Right kidney (tissue), 9 donors: Measurements from ENCODE around the gene WDR82.
A peak's percentile ranks its signal among the peaks of the same experiment; 100 is the strongest.

Experiments
- DNase-seq: peaks from one replicate; pipeline ENCODE4 v3.0.0-alpha.2; 2016
- long read RNA-seq, 8 donors: transcript quantifications; one replicate each; lab custom pipeline, GENCODE V29; 2026

WDR82 gene, protein sequence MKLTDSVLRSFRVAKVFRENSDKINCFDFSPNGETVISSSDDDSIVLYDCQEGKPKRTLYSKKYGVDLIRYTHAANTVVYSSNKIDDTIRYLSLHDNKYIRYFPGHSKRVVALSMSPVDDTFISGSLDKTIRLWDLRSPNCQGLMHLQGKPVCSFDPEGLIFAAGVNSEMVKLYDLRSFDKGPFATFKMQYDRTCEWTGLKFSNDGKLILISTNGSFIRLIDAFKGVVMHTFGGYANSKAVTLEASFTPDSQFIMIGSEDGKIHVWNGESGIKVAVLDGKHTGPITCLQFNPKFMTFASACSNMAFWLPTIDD
- long read RNA-seq, donor 1, full-length matches to known transcripts: 16 of 16 reads
- long read RNA-seq, donor 1, partial matches to known transcripts: 0 of 16 reads
- long read RNA-seq, donor 1, other reads (novel, unspliced or antisense): 0 of 16 reads
- long read RNA-seq, donor 2, full-length matches to known transcripts: 7 of 7 reads
- long read RNA-seq, donor 2, partial matches to known transcripts: 0 of 7 reads
- long read RNA-seq, donor 2, other reads (novel, unspliced or antisense): 0 of 7 reads
- long read RNA-seq, donor 3, full-length matches to known transcripts: 11 of 11 reads
- long read RNA-seq, donor 3, partial matches to known transcripts: 0 of 11 reads
- long read RNA-seq, donor 3, other reads (novel, unspliced or antisense): 0 of 11 reads
- long read RNA-seq, donor 4, full-length matches to known transcripts: 14 of 14 reads
- long read RNA-seq, donor 4, partial matches to known transcripts: 0 of 14 reads
- long read RNA-seq, donor 4, other reads (novel, unspliced or antisense): 0 of 14 reads
- long read RNA-seq, donor 5, full-length matches to known transcripts: 13 of 13 reads
- long read RNA-seq, donor 5, partial matches to known transcripts: 0 of 13 reads
- long read RNA-seq, donor 5, other reads (novel, unspliced or antisense): 0 of 13 reads
- long read RNA-seq, donor 6, full-length matches to known transcripts: 13 of 18 reads
- long read RNA-seq, donor 6, partial matches to known transcripts: 5 of 18 reads
- long read RNA-seq, donor 6, other reads (novel, unspliced or antisense): 0 of 18 reads
- long read RNA-seq, donor 7, full-length matches to known transcripts: 31 of 40 reads
- long read RNA-seq, donor 7, partial matches to known transcripts: 9 of 40 reads
- long read RNA-seq, donor 7, other reads (novel, unspliced or antisense): 0 of 40 reads
- long read RNA-seq, donor 8, full-length matches to known transcripts: 13 of 13 reads
- long read RNA-seq, donor 8, partial matches to known transcripts: 0 of 13 reads
- long read RNA-seq, donor 8, other reads (novel, unspliced or antisense): 0 of 13 reads

DNA sequence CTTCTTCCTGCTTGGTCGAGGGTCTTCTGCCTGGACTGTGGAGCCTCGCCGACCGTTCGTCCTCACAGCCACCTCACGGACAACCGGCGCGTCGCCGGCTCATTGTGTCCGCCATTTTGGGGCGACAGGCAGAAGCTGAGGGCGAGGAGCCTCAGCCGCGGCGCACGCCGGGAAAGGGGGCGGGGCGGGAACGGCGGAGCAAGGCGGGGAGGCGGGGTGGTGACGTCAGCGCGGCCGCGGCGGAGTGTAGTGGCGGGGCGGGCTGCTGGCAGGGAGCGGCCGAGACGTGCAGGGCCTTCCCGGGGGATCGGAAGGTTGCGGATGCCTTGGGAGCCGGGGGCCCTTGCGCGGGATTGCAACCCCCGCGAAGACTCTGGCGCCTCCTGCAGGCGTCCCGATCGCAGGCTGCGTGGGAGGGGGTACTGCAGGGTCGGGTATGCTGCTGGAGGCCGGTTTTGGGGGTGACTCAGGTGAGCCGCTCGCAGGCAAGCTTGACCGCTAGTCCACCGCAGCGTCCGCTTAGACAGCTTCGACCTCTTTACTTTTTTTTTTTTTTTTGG is at the start of gene WDR82:
TSS of gene WDR82 (minus strand) at position 140 of the 560 bp plus-strand sequence. CDS start 288 bp downstream, outside the sequence.
- peak; percentile 88 for DNase-seq

- no peak for DNase-seq
Measured at GRCh38 chr3:52327486-52328290, 49.2 kb upstream of the WDR82 start.

DNA sequence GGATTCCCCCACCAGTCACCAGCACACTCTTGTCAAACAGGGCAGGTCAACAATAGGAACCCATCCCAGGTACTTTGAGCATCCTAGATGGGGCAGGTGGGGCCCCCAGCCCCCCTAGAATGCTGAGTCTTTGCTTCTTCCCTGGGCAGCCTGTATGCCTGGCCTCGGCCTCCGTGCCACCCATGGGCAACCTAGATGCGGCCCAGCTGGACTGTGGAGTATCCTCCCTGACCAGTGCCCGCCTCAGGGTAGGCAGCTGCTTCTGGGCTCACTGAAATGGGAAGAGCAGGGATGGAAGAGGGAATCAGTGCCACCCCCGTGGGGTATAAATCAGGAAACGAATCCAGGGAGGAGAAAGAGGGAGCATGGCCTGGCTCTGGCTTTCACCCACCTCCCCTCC is 48.5 kb upstream of the WDR82 start:
- no peak for DNase-seq

GRCh38 chr3:52325686-52326085 is 47.2 kb upstream of the WDR82 start:
- DNase-seq: no peak

DNA sequence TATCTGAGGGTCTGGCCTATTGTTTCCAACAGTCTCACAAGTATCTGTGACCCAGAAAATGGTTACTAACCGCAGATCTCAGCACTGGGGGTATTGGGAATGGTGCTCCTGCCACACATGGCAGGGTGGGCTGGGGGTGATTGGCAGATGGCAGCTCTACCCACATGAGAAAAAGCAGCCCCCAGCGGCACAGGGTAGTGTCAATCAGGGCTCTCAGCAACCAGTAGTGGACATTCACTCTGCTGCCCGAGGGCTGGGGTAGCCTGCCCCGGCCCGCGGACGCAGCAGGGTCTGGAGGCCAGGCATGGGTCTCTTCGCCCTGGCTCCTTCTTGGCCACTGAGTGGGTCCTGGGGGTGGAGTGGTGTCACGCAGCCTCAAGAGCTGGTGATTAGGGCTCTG is 46.2 kb upstream of the WDR82 start:
- DNase-seq: no peak

DNA sequence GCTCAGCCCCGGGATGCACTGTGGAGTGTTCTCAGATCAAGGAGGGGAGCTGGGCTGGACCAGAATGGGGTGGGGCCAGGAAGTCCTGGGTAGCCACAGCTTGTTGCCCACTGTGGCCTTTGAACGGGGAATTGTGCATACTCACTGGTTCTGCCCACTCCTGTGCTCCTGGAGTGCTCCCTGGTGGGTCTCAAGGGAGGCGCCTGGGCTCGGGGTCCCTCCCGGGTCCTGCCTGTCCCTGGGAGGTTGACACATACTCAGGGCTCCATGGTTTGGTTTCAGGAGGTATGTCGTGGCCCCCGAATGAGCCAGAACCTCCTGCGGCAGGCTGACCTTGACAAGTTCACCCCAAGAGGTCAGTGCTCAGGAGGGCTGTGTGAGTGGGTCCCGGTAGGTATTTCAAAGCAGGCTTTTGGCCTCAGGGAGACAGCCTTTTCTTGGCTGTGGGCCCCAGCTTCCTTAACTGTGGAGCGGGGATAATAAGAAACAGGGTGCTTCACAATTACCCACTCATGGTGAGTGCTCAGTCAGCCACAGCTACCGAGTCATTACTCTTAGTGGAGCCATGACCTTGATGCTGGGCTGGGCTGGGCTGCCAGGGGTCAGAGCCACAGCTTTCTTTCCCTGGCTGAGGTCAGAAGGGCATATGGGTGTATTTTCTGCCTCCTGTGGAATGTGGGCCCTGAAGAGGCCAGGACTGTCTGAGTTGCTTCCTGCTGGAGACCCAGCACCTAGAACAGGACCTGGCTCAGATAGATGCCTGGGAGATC is 45.3 kb upstream of the WDR82 start:
- no peak for DNase-seq

- DNase-seq: no peak
Measured at GRCh38 chr3:52322466-52322865, 44.0 kb upstream of the WDR82 start.

DNA sequence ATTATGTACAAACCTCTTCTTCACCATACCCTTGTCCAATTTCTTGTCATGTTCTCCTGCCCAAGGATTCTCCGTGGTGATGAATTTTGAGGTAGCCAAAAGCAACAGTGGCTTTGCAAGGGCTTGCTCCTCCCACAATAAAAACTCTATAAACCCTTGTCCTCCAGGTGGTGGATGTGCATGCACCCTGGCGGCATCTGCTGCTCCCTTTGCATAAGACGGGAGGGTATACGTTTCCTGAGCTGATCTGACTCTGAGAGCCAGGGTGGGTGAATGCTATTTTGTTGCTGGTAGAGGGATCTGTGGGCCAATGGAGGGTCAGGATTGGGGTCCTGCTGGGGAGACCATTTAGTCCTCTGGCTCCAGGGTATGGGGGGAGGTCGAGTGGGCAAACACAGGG is 43.0 kb upstream of the WDR82 start:
- DNase-seq: no peak

DNA sequence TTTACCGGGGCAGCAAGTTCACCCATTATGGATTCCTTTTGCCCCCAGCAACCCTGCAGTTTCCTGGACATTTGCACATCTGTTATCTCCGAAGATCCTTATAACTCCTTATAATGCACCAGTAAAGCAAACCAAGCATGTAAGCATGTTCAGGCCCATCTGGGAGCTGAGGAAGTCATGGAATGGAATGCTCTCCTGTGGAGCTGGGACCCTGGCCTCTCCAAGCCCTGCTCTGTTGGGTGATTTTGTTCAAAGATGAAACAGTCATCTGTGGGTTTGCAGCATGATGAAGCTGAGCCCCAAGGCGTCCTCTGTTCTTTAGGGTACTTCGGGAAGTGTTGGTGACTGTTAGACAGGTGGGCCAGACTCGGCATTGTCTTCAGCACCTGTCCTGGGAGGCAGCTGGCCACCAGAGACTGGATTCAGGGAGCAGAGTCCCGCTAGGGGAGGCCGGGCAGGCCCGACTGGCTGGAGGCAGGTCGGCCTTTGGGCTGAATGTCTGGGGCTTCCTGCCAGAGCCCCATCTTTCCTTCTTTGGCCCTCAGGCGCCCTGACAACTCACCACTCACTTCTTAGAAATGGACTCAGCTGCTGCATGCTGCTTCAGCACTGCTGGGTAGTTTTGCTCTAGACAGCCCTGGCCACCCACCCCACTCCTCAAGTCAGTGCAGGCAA is 41.6 kb upstream of the WDR82 start:
- no peak for DNase-seq

GRCh38 chr3:52318186-52318816 is 39.9 kb upstream of the WDR82 start:
- no peak for DNase-seq

DNA sequence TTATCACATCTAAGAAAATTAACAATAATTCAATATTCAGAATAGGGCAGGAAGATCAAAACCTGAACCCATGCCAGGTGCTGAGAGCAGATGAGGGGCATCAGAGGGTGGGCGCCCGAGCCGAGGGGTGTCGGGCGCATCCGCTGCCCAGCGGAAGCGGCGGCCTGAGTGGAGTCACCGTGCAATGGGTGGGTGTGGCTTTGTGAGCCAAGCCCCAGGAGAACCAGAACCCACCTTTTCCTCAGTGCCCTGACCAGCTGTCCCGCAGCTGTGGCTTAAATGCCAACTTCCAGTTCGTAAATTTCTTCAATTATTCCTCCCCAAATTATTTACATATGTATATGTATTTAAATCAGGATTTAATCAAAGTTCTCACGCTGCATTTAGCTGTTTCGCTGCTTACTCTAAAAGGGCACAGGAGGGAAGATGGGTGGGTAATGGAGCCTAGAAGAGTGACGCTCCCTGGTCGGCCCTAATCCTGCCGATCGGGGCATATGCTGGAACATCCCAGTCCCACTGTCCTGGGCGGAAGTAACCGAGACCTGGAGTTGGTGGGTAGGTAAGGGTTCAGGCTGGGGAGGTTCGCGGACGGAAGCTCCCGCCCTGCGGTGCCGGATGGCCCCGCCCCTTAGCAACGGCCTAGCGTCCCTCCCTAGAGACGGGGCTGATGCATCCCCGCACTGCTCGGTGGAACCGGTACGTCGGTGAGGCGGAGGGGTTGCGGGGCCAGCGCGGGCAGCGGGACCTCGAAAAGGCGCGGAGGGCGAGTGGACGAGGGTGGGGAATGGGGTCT is 39.0 kb upstream of the WDR82 start:
- peak; percentile 70 for DNase-seq

DNA sequence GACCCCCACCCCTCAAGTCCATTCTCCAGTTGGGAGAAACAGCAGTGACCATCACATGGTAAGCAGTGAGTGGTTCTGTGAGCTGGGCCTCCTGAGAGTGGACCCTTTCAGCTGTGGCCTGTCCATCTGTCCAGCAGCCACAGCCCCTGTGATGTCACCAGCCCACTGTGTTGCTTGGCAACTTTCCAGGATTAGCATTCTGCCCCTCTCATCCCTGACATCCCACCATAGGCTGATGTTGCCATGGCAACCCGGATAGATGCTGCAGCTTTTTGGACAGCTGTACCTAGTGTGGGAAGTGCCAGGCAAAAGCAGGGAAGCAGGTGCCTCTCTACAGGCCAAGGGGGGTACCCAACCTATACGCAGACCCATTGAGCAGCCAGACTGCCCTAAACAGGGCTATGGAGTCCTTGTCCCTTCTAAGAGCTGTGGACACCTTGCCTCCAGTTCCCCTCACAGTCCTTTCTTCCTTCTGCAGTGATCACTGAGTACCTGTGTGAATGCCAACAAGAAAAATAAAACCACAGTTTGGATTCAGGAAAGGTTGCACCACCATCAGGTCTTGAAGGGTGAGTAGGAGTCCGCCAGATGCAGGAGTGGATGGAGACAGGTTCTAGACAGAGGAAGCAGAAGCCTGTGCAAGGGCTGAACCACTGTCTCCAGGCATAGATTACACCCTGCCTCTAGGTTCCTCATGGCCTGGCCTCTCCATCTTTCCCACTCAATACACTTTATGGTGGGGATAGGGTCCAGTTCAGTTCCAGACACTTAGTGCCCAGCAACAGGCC is 37.7 kb upstream of the WDR82 start, which contains the start of gene DNAH1:
TSS of gene DNAH1 (plus strand) at position 343 of the 788 bp plus-strand sequence. CDS start 6,124 bp downstream, outside the sequence.
- DNase-seq: no peak

DNA sequence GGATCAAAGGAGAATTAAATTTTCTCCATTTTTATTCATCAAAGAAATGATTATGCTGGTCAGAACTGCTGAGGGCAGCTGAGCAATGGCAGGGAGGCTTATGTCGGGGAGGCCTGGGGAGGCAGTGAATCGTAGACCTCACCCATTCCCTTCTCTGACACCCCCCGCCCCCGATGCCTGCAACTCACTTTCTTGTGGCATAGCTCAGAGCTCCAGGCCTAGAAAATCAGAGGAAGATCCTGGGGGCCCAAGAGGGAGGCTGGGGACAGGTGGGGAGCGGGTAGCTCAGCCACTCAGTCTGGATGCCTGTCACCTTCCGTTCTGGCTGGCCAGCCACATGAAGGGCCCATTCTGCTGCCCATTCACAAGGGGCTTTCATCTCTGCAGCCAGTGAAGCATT is 36.6 kb upstream of the WDR82 start:
- DNase-seq: no peak

DNA sequence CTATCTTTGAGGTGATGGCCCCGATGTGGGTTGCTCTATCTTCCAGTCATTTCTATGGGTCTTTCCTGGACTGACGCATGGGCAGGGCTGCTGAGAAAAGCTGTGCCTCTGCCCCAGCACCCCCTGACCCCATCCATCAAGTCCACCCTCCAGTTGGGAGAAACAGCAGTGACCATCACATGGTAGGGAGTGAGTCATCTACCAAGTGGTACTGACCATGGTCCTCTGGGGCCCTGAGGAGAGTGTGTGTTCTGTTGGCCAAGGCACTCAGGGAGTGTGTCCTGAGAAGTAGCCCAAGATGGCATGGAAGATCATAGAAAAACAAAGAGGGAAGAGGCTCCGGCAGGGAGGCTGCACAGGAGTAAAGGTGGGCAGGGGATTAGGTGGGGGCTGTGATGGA is 36.0 kb upstream of the WDR82 start:
- DNase-seq: no peak

- DNase-seq: no peak
Measured at GRCh38 chr3:52313774-52314188, 35.3 kb upstream of the WDR82 start.

- no peak for DNase-seq
Measured at GRCh38 chr3:52313188-52313773, 34.8 kb upstream of the WDR82 start.

GRCh38 chr3:52311576-52312119 is 33.2 kb upstream of the WDR82 start:
- DNase-seq: no peak
